Loucy (cell line): ENCODE measurements around the gene TIGIT.

Experiments
- H2AFZ ChIP-seq: fragments of 200-600 bp; sonication (generic); 2 replicates; pipeline ENCODE4 v1.6.0; 2016; ENCODE audit warnings: antibody characterized with exemption, mild to moderate bottlenecking, low read length, moderate library complexity
- H3F3A ChIP-seq: fragments of 200-600 bp; 2 replicates; pipeline ENCODE4 v1.6.0; 2016; ENCODE audit warnings: antibody characterized with exemption, low read depth, mild to moderate bottlenecking
- H3K27me3 ChIP-seq: fragments of 200-600 bp; sonication (generic); 2 replicates; pipeline ENCODE4 v1.6.1; 2014; ENCODE audit warnings: low read length, mild to moderate bottlenecking; ENCODE audit not compliant: insufficient read depth, poor library complexity, severe bottlenecking
- H3K36me3 ChIP-seq: fragments of 200-600 bp; sonication (generic); 2 replicates; pipeline ENCODE4 v1.6.1; 2016; ENCODE audit warnings: low read length; ENCODE audit not compliant: insufficient read depth
- H3K4me1 ChIP-seq: fragments of 200-600 bp; sonication (generic); 2 replicates; pipeline ENCODE4 v1.5.1; 2014; ENCODE audit warnings: low read length, mild to moderate bottlenecking; ENCODE audit not compliant: insufficient read depth, poor library complexity, severe bottlenecking
- H3K4me2 ChIP-seq: fragments of 200-600 bp; sonication (generic); 2 replicates; pipeline ENCODE4 v1.6.0; 2014; ENCODE audit warnings: antibody characterized with exemption, low read length, low read depth, mild to moderate bottlenecking; ENCODE audit not compliant: poor library complexity, severe bottlenecking
- H3K4me3 ChIP-seq: fragments of 200-600 bp; sonication (generic); 2 replicates; pipeline ENCODE4 v1.5.1; 2014; ENCODE audit warnings: low read length, mild to moderate bottlenecking, mixed read lengths; ENCODE audit not compliant: poor library complexity, severe bottlenecking
- H3K79me2 ChIP-seq: fragments of 200-600 bp; sonication (generic); 2 replicates; pipeline ENCODE4 v1.6.1; 2014; ENCODE audit warnings: low read length; ENCODE audit not compliant: insufficient read depth
- H3K9ac ChIP-seq: fragments of 200-600 bp; sonication (generic); 2 replicates; pipeline ENCODE4 v1.6.0; 2014; ENCODE audit warnings: mild to moderate bottlenecking, low read depth, low read length, moderate library complexity; ENCODE audit not compliant: poor library complexity, severe bottlenecking
- H3K9me2 ChIP-seq: fragments of 200-600 bp; sonication (generic); replicated peaks from 2 replicates; pipeline ENCODE4 v1.6.1; 2016; ENCODE audit warnings: low read depth, low read length, mixed read lengths
- H3K9me3 ChIP-seq: fragments of 200-600 bp; sonication (generic); 2 replicates; pipeline ENCODE4 v1.6.1; 2014; ENCODE audit warnings: mild to moderate bottlenecking, antibody characterized with exemption, low read length, low read depth; ENCODE audit not compliant: insufficient read depth
- H4K20me1 ChIP-seq: fragments of 200-600 bp; sonication (generic); 2 replicates; pipeline ENCODE4 v1.6.0; 2014; ENCODE audit warnings: antibody characterized with exemption, low read length, mild to moderate bottlenecking; ENCODE audit not compliant: insufficient read depth, poor library complexity, severe bottlenecking
- EZH2phosphoT487 ChIP-seq: fragments of 200-600 bp; IDR thresholded peaks from 2 replicates; pipeline ENCODE4 v1.6.1; 2018; ENCODE audit warnings: antibody characterized with exemption, mild to moderate bottlenecking, moderate library complexity, borderline replicate concordance
- TF ChIP-seq, protein P1 (sequence below): fragments of 200-600 bp; sonication (generic); conservative IDR thresholded peaks from 2 replicates; pipeline ENCODE4 v1.5.1; 2014; ENCODE audit warnings: mild to moderate bottlenecking, antibody characterized with exemption, low read length

TIGIT gene

DNA sequence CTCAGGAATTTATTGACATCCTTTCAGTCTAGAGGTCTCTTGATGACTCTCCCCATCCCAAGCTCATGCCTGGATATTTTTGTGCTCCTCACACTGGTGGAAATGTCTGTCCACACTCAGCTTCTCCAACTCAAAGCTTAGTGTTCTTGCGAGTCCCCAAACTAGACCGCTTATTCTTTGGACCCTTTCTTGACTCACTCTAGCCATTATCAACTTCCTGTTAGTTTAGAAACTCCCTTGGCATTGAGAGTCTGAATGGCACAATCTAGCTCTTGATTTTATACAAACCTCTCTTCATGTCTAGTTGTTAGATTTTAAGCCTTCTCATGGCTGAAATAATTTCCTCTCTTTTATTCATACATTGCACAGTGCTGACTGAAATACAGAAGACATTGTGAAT, 19.6 kb downstream of the TIGIT start:
- TF ChIP-seq, protein P1, sequence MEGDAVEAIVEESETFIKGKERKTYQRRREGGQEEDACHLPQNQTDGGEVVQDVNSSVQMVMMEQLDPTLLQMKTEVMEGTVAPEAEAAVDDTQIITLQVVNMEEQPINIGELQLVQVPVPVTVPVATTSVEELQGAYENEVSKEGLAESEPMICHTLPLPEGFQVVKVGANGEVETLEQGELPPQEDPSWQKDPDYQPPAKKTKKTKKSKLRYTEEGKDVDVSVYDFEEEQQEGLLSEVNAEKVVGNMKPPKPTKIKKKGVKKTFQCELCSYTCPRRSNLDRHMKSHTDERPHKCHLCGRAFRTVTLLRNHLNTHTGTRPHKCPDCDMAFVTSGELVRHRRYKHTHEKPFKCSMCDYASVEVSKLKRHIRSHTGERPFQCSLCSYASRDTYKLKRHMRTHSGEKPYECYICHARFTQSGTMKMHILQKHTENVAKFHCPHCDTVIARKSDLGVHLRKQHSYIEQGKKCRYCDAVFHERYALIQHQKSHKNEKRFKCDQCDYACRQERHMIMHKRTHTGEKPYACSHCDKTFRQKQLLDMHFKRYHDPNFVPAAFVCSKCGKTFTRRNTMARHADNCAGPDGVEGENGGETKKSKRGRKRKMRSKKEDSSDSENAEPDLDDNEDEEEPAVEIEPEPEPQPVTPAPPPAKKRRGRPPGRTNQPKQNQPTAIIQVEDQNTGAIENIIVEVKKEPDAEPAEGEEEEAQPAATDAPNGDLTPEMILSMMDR: no peak
- no peak for TF ChIP-seq EZH2phosphoT487
- no peaks in the 10 kb centered on the region for H3K9me3 ChIP-seq

DNA sequence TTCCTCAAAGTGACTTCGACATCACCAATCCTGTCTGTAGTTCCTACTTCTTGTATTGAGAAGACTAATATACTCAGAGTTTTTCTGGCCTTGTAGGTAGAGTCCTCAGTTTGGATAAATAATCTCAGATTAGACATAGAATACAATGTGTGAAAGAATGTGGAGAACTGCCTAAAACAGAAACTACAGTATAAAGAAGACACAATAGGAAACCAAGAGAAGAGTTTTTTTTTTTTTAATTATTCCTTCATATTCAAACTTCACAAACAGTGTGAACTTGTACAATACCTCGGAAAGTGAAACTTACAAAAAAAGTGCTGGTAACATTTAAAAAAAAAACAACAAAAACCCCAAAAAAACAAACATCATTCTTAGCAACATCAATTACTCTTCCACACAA, 20.5 kb downstream of the TIGIT start:
- H2AFZ ChIP-seq: no peak overlapping the region

More for the DNA sequence above, 19.6 kb downstream of the TIGIT start:
- H3K27me3 ChIP-seq: no peaks in the 10 kb centered on the region
- H3K79me2 ChIP-seq: no peaks in the 10 kb centered on the region
- H3K9ac ChIP-seq: no peak overlapping the region
- no peaks in the 10 kb centered on the region for H3K4me1 ChIP-seq
- no peaks in the 10 kb centered on the region for H4K20me1 ChIP-seq
- no peaks in the 10 kb centered on the region for H3K9me2 ChIP-seq
- H3K4me3 ChIP-seq: no peak overlapping the region
- H3F3A ChIP-seq: no peaks in the 10 kb centered on the region
- no peaks in the 10 kb centered on the region for H3K36me3 ChIP-seq
- no peak overlapping the region for H2AFZ ChIP-seq
- H3K4me2 ChIP-seq: no peak overlapping the region

DNA sequence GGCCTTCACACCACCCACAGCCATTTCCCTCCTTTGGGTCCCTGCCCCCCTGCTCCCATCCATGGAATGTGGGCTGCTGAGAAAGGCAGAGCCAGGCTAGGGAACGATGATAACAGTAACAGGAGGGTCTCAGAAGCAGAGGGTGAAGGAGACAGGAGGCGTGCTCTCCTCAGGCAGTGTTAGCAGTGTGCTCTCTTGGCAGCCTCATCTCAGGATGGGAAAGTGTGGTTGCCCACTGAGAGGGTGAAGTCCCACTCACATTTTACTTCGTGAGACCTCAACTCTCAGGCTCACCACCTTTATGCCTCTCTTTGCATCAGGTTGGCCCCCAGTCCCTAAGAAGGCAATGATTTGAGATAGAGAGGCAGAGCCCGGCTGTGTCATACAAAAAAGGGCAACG, 24.5 kb downstream of the TIGIT start:
- Histone ChIP-seq H3K4me2 (no peak overlapping the region), H3K4me3 (no peak overlapping the region)

More for the DNA sequence above, 20.5 kb downstream of the TIGIT start:
- no peak overlapping the region for H3K4me3 ChIP-seq
- H3K4me1 ChIP-seq: no peaks in the 10 kb centered on the region
- H3K4me2 ChIP-seq: no peak overlapping the region
- no peaks in the 10 kb centered on the region for H3K9me2 ChIP-seq
- no peaks in the 10 kb centered on the region for H3K27me3 ChIP-seq
- H3K36me3 ChIP-seq: no peaks in the 10 kb centered on the region
- TF ChIP-seq, protein P1: no peak
- TF ChIP-seq EZH2phosphoT487: no peak
- H3K9ac ChIP-seq: no peak overlapping the region
- H3K79me2 ChIP-seq: no peaks in the 10 kb centered on the region
- no peaks in the 10 kb centered on the region for H3F3A ChIP-seq
- H4K20me1 ChIP-seq: no peaks in the 10 kb centered on the region
- no peaks in the 10 kb centered on the region for H3K9me3 ChIP-seq

More for the DNA sequence above, 24.5 kb downstream of the TIGIT start:
- Histone ChIP-seq H3K9ac (no peak overlapping the region), H3K9me3 (no peaks in the 10 kb centered on the region), H3K9me2 (no peaks in the 10 kb centered on the region), H3K27me3 (no peaks in the 10 kb centered on the region), H3K79me2 (no peaks in the 10 kb centered on the region), H3K36me3 (no peaks in the 10 kb centered on the region), H4K20me1 (no peaks in the 10 kb centered on the region), H2AFZ (no peak overlapping the region), H3K4me1 (no peaks in the 10 kb centered on the region), H3F3A (no peaks in the 10 kb centered on the region)
- TF ChIP-seq EZH2phosphoT487: no peak
- TF ChIP-seq, protein P1: no peak
